HepG2 (cell line): Measurements from ENCODE around the gene UBXN6. TPM values are rescaled to one million over a fixed set of nuclear protein-coding genes. Genes with fewer than 3 reads are reported as not detected.

Source experiments
- HMGXB3 ChIP-seq: sonication (generic); formaldehyde crosslinking; IDR thresholded peaks from 2 replicates; pipeline ENCODE4 v1.4.0; 2020; ENCODE audit warnings: missing genetic modification reagents, borderline replicate concordance
- IKZF5 ChIP-seq: IDR thresholded peaks from 2 replicates; pipeline ENCODE4 v1.6.1; 2018; ENCODE audit warnings: missing genetic modification reagents, mild to moderate bottlenecking, missing compliant biosample characterization
- PAXIP1 ChIP-seq: sonication (generic); formaldehyde crosslinking; conservative IDR thresholded peaks from 2 replicates; pipeline ENCODE4 v1.4.0; 2020; ENCODE audit warnings: mild to moderate bottlenecking, missing genetic modification reagents, moderate library complexity
- POGZ ChIP-seq: sonication (generic); formaldehyde crosslinking; IDR thresholded peaks from 2 replicates; pipeline ENCODE4 v1.4.0; 2020; ENCODE audit warnings: mild to moderate bottlenecking, missing genetic modification reagents
- SALL1 ChIP-seq: sonication (generic); formaldehyde crosslinking; IDR thresholded peaks from 2 replicates; pipeline ENCODE4 v1.8.0; 2022; ENCODE audit warnings: mild to moderate bottlenecking, missing genetic modification reagents
- SKI ChIP-seq: fragments of 450-650 bp; IDR thresholded peaks from one replicate; pipeline ENCODE4 v1.6.1; 2018; ENCODE audit warnings: mild to moderate bottlenecking; ENCODE audit not compliant: partially characterized antibody
- THRA ChIP-seq: sonication (generic); formaldehyde crosslinking; IDR thresholded peaks from 2 replicates; pipeline ENCODE4 v1.4.0; 2020; ENCODE audit warnings: missing genetic modification reagents, borderline replicate concordance
- ZBED4 ChIP-seq: sonication (generic); formaldehyde crosslinking; IDR thresholded peaks from 2 replicates; pipeline ENCODE4 v1.4.0; 2020; ENCODE audit warnings: missing genetic modification reagents, borderline replicate concordance
- ZNF3 ChIP-seq: IDR thresholded peaks from 2 replicates; pipeline ENCODE4 v1.7.0; 2017; ENCODE audit warnings: inconsistent platforms
- ZNF430 ChIP-seq: sonication (generic); formaldehyde crosslinking; IDR thresholded peaks from 2 replicates; pipeline ENCODE4 v1.9.0; 2021; ENCODE audit warnings: mild to moderate bottlenecking, missing genetic modification reagents
- ZSCAN25 ChIP-seq: sonication (generic); formaldehyde crosslinking; IDR thresholded peaks from 2 replicates; pipeline ENCODE4 v1.8.0; 2022; ENCODE audit warnings: mild to moderate bottlenecking, missing genetic modification reagents
- polyA plus RNA-seq, 8 experiments: library from polyadenylated mRNA; depleted of rRNA in 3 of 8; stranded (reverse) in 7 of 8; unstranded in 1 of 8; fragments of >200 nt; fragmentation: Illumina TruSeq in 4 of 8; extraction: Trizol in 4 of 8; gene quantifications; 2 replicates each; pipeline versions ENCODE4 v1.2.1 to v1.2.3, GENCODE V29; 2011 to 2016; ENCODE audit warnings: low read depth in 4 of 8, missing spikeins in 1 of 8, mixed read lengths in 1 of 8; ENCODE audit not compliant: insufficient read depth in 1 of 8
- total RNA-seq, 5 experiments: library from RNA; depleted of rRNA; stranded (reverse); fragments of >200 nt; fragmentation: Illumina TruSeq; extraction: Trizol; gene quantifications; 2 replicates each; pipeline ENCODE4 v1.2.3, GENCODE V29; 2016; ENCODE audit warnings: low read depth in 1 of 5

The UBXN6 gene
- total and polyA plus RNA-seq, 2 of the 13 experiments (the other 11 are each of a cell fraction or from before 2014, with no cell fraction given): 34.9 to 35.5 TPM

- TF ChIP-seq HMGXB3: peak; percentile 77; the same call in 1 of the 2 replicates
- TF ChIP-seq POGZ (CRISPR knock-in tag): 0 out of 2 replicates have a peak, but pooled peaks have one; percentile 66
- TF ChIP-seq THRA (CRISPR knock-in tag): peak; percentile 31; the same call in 1 of the 2 replicates
- TF ChIP-seq ZSCAN25 (CRISPR knock-in tag): peak; percentile 64; the same call in 1 of the 2 replicates
- peak; percentile 55; the same call in 1 of the 2 replicates for TF ChIP-seq ZNF430 (CRISPR knock-in tag)
- TF ChIP-seq ZNF3: no peak
- TF ChIP-seq IKZF5: peak; percentile 72; the same call in 1 of the 2 replicates
- TF ChIP-seq SKI: peak; percentile 11
- TF ChIP-seq PAXIP1 (CRISPR knock-in tag): 0 out of 2 replicates have a peak, but pooled peaks have one; percentile 27
- peak; percentile 79 for TF ChIP-seq SALL1 (CRISPR knock-in tag)
- TF ChIP-seq ZBED4 (CRISPR knock-in tag): peak; percentile 17; the same call in 1 of the 2 replicates
These were observed at the start of gene UBXN6 (continued) for GRCh38 chr19:4457654-4458395.
